ENCODE measurements around the gene MPO.

The MPO gene

GRCh38 chr17:58280480-58281217 lies at the start of gene MPO:
Gene MPO, minus strand, starts transcription at chr17:58280935. Its CDS starts 177 bp downstream, at chr17:58280758.
- DNase-seq = no peak

GRCh38 chr17:58329810-58330537 lies 49.2 kb upstream of the MPO start:
- no peak for DNase-seq

- no peak for DNase-seq
These were observed 48.5 kb upstream of the MPO start for GRCh38 chr17:58329035-58329809.

- DNase-seq = no peak
These were observed 47.7 kb upstream of the MPO start, which contains the start of gene TSPOAP1 for GRCh38 chr17:58328195-58329034. Gene TSPOAP1, minus strand, starts transcription at chr17:58328795. Its CDS starts 875 bp downstream, at chr17:58327920.

GRCh38 chr17:58327363-58328194 lies 46.8 kb upstream of the MPO start:
- DNase-seq = no peak

- no peak for DNase-seq
These were observed 46.1 kb upstream of the MPO start for GRCh38 chr17:58326609-58327362.

- no peak for DNase-seq
These were observed 45.3 kb upstream of the MPO start for GRCh38 chr17:58325976-58326468.

GRCh38 chr17:58325289-58325726 lies 44.6 kb upstream of the MPO start:
- no peak for DNase-seq

- DNase-seq = no peak
These were observed 43.9 kb upstream of the MPO start for GRCh38 chr17:58324409-58325288.

GRCh38 chr17:58324056-58324408 lies 43.3 kb upstream of the MPO start:
- DNase-seq = no peak

GRCh38 chr17:58323366-58324055 lies 42.8 kb upstream of the MPO start:
- DNase-seq = no peak

- DNase-seq = no peak
These were observed 41.9 kb upstream of the MPO start for GRCh38 chr17:58322581-58323185.

- no peak for DNase-seq
These were observed 41.1 kb upstream of the MPO start for GRCh38 chr17:58321571-58322525.

- no peak for DNase-seq
These were observed 40.0 kb upstream of the MPO start for GRCh38 chr17:58320570-58321323.

- no peak for DNase-seq
These were observed 39.4 kb upstream of the MPO start for GRCh38 chr17:58320163-58320558.

All from SHP77 treated with DMSO at 0.1 percent for 48 hours (cell line).